Measurements from ENCODE around the gene CEACAM1.

DNA sequence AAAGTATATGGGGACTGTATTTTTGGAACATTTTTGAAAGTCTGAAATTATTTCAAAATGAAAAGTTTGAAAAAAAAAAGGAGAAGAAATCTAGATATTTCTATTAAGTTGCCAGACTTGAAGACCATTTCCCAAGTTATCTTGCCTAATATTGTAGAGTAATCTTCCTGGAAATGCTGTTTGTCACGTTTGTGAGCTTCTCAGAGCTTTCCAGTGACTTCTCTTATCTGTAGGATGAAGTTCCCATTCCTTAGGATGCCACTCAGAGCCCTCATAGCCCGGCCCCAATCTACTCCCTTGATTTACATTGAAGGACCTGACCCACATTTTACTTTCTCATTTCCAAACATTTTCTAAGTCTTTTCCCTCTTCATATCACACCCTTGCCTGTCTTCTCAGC is 42.8 kb upstream of the CEACAM1 start:
- TF ChIP-seq, protein P1, sequence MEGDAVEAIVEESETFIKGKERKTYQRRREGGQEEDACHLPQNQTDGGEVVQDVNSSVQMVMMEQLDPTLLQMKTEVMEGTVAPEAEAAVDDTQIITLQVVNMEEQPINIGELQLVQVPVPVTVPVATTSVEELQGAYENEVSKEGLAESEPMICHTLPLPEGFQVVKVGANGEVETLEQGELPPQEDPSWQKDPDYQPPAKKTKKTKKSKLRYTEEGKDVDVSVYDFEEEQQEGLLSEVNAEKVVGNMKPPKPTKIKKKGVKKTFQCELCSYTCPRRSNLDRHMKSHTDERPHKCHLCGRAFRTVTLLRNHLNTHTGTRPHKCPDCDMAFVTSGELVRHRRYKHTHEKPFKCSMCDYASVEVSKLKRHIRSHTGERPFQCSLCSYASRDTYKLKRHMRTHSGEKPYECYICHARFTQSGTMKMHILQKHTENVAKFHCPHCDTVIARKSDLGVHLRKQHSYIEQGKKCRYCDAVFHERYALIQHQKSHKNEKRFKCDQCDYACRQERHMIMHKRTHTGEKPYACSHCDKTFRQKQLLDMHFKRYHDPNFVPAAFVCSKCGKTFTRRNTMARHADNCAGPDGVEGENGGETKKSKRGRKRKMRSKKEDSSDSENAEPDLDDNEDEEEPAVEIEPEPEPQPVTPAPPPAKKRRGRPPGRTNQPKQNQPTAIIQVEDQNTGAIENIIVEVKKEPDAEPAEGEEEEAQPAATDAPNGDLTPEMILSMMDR (optimal IDR thresholded peaks at IDR 0.05 in 1 of 3, IDR thresholded peaks at IDR 0.05 in 1 of 3, conservative IDR thresholded peaks at IDR 0.05 in 1 of 3; ENCODE audit: extremely low read depth in 1 of 3, insufficient read depth in 2 of 3, low read length in 3 of 3), result no peak
- no peak for TF ChIP-seq EZH2 (IDR thresholded peaks at IDR 0.05; ENCODE audit: low read length)
